Activated CD8-positive, alpha-beta memory T cell treated with anti-CD3 and anti-CD28 coated beads, Interleukin-2, amount 50 U/mL, for 24 hours (primary cell): Measurements from ENCODE around the gene KRT13.

Source experiments
- DNase-seq: peaks from one replicate; pipeline ENCODE4 v3.0.0-alpha.2; 2020; ENCODE audit errors: extremely low read depth

The KRT13 gene

DNA sequence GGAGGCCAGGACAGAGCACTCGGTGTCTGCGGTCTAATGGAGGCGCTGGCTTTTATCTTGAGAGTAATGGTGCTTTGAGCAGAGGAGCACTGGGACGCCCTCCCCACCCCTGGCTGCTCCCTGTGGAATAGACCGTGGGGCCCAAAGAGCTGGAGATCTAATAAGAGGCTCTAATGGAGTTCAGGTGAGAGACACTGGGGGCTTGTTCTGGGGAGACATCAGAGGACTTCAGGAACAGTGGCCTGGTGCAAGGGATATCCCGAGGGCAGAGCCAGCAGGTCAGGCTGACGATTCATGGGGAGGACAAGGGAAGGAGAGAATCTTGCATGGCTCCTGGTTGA, 32.2 kb upstream of the KRT13 start:
- no peak for DNase-seq

DNA sequence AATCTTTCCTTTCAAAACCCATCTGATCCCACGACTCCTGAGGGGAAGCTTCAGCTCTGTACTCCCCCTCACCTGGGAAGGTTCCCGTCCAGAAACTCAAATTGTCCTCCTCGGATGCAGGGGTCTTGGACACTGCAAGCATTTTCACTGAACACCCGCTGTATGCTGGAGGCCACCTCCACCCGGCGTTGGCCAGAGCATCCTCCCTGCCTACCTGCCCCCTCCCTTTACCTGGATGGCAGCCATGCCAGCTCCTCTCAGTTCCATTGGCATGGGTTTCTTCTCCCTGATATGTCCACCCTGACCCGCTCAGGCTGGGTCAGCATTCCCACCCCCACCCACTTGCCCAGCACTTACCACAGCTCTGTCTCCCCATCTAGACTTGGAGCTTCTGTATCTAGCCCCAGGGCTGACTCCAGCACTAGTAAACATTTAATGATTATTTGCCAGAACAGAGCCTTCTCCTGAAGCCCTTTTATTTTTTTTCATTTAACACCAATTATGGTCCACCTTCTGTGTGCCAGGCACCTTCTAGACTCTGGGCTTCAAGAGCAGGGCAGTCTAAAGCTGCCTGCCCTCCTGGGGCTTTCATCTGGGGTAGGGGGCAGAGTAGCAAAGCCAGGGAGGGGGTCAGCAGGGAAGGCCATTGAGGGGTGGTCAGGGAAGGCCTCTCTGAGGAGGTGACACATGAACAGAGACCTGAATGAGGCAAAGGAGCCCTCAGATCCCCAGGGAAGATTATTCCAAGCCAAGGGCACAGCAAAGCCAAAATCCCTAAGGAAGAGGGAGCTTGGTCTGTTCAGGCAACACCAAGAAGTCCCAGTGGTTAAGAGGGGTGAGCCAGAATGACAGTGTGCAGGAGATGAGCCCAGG, 31.6 kb upstream of the KRT13 start:
- DNase-seq = no peak

DNA sequence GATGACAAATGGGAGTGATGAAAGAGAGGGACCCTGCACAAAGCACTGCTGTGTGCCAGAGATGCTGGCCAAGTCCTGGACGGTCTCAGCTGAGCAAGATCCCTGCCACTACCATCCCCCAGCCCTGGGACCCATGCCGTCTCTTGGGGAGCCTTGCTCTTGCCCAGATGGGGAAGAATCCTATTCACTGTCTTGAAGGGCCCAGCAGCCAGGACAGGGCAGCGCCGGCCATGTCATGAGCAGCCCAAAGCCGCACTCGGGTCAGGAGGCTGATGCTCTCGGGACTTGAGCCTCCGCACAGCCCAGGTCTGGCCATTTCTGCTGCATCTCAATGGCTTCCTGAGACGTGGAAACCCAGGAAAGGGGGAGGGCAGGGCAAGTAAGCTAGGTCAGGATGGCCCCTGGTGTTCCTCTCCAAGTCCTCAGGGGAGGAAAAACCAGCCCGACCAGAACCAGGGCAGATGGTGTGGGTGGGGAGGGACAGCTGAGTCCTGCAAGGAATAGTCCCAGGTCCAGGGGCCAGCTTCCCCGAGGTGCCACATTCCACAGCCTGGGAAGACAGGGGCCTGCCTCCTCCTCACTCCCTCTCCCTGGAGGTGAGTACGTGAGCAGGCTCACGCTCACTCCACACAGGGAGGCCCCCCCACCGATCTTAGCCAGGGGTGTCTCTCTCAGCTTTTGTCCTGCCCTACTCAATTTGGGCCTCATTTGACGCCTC, 30.5 kb upstream of the KRT13 start:
- DNase-seq = no peak

DNA sequence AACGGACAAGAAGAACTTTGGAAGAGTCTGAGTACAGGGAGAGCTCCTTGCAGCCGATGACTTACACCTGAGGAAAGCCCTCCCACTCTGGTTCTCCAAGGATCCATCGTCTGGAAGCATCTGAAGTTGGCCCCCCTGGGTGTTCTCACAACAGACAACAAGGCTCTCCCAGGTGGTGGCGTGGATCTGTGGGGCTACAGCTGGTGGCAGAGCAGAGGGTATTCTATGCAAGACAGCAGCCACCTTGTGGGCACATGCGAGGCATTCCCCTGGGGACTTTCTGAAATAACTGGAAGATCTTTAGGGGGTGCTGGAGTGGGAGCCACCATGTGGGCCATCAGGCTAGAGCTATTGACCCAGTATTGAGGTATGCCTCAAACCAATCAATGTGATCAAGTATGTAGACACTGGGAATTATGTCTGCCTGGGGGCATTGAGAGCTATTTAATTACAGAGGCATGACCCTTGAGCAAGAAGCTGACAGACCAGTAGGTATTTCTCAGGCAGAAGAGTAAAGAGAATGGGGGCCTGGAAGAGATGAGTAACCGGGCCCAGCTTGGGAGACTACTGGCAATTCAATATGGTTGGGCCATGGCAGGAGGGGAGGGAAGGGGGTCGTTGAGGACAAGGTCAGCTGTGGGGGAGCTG, 29.6 kb upstream of the KRT13 start:
- DNase-seq = no peak

DNA sequence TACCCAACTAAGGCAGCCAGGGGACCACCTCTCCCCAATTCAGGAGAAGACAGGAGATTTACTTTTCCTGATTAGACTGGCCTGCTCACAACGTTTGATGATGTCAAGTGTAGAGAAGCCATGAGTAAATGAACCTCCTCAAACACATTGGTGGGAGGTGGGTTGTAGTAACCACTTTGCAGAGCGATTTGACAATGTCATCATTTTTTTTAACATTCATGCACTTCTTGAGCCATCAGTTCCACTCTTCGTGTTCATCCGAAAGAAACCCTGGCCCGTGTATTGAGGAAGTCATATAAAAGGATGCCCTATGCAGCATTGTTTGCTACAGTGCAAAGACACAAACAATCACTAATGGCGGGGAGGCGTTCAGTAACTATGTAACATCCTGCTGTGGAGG, 28.2 kb upstream of the KRT13 start:
- DNase-seq = no peak

DNA sequence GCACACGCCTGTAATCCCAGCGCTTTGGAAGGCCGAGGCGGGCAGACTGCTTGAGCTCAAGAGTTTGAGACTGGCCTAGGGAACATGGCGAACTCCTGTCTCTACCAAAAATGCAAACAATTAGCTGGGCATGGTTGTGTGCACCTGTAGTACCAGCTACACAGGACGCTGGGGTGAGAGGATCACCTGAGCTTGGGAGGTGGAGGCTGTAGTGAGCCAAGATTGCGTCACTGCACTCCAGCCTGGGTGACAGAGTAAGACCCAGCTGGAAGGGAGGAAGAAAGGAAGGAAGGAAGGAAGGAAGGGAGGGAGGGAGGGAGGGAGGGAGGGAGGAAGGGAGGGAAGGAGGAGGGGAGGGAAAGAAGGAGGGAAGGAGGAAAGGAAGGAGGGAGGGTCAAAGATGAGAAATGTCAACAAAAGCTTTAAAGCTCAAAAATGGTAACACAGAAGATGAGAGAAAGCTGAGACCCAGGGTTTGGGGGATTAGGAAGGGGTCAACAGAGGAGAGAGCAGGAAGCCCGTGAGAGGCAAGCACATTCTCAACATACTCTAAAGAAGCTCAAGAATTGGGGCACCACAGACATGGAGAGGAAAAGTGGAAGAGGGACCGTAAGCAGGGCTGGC, 27.6 kb upstream of the KRT13 start:
- no peak for DNase-seq

DNA sequence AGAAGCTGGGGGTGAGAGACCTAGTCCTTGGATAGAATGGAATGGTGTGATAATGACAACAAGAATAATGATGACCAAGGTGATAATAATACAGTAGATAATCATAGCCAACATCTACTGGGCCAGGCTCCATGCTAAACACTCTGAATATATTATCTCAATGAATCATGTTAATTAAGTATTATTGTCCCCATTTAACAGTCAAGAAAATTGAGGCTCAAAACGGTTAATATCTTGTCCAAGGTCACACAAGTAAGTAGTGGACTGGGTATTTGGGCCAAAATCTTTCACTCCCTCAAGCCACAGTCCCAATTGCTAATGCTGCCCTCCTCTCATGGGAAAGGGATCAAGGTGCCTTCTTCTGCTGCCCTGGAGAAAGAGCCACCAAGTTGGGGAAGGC, 26.6 kb upstream of the KRT13 start:
- no peak for DNase-seq

DNA sequence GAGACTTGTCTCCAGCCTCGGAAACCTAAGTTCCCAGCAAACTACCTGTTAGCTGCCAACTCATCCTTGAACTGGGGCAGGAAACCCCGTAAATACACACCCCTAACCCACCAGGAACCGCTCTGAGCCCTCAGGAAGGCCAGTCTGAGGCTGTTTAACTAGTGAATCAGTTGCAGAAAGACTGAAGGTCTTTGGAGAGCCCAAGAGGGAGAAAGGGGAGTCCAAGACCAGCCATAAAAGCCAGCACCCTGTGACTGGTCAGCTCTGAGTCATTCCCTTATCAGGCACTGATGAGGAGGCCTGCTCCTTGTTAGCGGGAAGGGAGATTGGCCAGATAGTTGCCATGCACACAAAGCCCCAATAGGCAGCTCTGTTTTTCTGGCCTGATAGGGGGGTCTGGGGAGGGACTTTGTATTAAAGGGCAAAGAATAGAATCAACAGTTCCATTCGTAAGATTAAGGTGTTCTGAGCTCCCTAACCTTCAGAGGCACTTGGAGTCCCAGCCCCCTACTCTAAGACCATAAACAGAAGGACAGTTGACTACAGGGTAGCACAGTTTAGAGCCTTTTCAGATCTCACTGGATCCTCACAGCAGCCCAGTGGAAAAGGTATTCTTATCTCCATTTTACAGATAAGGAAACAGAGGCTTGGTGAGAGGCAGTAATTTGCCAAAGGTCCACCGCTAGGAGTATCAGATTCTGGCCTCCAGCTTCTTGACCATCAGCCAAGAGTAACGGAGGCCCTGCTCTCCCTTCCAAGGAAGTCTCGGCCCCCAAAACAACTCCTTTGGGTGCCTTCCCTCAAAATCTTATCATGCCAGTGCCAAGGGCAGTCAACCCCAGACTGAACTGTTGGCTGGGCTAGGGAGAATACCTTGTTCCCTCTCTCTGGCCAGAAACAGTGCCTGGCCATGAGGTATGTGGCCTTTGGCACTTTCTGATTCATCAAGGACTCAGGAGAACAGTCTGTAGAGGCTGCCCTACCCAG, 24.9 kb upstream of the KRT13 start:
- no peak for DNase-seq

DNA sequence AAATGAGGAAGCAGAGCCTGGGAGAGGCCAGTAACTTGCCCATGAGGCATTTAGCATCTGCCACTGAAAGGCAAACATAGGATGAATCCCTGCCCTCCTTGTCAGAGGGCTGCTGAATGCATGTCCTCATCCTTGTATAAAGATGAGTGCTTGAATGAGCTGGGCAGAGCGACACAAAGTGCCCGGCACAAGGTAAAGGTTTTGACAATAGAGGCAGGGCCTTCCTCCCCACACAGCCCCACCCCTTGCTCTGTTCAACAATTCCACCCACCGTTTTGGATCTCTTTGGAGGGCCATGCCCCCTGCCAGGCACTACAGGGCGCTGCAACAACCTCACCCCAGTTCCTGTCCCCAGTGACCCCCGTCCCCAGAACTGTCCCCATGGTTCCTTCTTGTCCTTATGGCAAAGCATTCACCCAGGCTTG, 24.1 kb upstream of the KRT13 start:
- no peak for DNase-seq

DNA sequence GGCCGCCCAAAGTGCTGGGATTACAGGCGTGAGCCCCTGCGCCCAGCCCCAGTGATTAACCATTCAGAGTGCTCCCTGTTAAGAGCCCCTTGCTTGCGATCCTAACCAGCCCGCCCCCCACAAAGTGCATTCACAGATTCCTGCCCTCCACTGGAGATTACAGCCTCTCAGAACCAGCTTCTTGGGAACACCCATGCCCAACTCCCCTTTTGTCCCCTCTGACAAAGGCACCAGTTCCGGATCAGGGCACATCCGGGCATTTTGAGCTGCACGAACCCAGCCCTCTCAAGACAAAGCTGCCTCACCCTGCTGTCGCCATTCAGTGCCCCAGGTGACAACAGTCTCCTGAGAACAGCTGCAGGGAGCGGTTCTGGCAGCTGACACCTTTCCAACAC, 23.5 kb upstream of the KRT13 start:
- DNase-seq = no peak

DNA sequence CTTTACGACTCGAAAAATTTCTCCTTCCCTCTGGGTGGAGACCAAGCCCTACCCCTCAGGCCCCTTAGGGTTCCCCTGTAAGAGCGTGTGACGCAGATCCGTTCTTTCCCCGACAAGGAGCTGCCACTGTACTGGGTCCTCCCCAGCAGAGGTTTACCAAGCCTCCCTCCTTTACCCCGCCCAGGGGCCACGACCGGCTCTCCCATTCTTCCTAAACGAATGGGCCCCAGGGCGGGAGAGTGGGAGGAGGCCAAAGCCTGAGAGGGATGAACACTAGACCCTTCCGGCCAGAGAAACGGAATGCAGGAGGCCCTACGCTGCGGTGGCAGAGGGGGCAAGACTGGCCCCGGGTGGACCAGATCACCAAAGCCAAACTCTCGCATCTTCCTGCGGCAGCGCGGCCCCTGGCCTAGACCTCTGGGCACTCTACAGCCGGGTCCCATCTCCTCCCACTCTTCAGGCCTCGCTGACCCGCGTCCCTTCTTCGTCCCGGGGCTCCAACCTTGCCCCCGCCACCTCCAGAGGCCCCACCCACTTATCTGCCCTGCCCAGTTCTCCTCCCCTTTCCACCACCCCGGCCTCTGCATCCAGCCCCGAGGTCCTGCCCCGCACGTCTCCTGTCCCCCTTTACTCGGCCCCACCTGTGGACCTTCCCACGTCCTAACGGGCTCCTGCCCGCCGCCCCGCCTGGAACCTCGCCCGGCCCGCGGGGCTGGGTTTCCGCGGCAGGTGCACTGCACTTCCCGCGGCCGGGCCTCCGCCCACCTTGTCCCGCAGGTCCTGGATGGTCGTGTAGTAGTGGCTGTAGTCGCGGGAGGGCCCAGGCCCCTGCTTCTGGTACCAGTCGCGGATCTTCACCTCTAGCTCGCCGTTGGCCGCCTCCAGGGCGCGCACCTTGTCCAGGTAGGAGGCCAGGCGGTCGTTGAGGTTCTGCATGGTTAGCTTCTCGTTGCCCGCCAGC, 21.9 kb upstream of the KRT13 start:
- DNase-seq = no peak

DNA sequence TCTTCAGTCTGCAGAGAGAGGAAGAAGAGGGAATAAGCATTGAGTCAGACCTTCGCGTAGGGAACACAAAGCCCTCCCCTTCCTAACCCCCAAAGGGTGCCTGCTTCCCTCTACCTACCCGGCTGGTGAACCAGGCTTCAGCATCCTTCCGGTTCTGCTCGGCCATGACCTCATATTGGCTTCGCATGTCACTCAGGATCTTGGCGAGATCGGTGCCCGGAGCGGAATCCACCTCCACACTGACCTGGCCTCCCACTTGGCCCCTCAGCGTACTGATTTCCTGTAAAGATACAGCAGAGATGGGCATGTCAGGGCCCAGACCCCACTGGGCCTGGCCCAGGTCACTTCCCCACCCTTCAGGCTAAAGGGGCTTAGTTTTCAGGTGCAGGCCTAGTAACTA, 18.8 kb upstream of the KRT13 start:
- DNase-seq = no peak

DNA sequence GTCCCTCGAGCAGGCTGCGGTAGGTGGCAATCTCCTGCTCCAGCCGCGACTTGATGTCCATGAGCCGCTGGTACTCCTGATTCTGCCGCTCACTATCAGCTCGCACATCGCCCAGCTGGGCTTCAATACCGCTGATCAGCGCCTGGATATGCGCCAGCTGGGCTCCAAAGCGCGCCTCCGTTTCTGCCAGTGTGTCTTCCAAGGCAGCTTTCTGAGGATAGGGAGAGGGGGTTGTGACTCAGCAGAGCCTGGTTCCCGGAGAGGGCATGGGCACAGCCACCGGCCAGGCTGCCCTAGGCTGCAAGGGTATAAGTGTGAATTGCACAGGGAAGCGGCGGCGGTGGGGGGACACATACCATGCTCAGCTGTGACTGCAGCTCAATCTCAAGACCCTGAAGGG, 18.4 kb upstream of the KRT13 start:
- no peak for DNase-seq

DNA sequence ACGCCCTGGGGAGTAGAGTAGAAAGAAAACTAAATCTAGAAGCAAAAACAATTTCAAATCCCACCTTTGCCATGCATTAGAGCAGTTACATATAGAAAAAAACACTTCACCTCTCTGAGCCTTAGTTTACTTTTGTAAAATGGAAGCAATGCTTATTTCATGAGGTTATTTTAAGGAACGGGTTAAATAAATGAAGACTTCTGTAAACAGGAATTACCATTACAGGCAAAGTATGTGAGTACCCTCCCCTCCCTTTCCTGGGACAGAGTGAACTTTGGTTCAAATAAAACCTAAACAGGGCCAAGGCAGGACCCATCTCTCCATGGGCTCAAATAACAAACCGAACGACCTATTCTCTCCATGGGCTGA, 17.8 kb upstream of the KRT13 start:
- no peak for DNase-seq

DNA sequence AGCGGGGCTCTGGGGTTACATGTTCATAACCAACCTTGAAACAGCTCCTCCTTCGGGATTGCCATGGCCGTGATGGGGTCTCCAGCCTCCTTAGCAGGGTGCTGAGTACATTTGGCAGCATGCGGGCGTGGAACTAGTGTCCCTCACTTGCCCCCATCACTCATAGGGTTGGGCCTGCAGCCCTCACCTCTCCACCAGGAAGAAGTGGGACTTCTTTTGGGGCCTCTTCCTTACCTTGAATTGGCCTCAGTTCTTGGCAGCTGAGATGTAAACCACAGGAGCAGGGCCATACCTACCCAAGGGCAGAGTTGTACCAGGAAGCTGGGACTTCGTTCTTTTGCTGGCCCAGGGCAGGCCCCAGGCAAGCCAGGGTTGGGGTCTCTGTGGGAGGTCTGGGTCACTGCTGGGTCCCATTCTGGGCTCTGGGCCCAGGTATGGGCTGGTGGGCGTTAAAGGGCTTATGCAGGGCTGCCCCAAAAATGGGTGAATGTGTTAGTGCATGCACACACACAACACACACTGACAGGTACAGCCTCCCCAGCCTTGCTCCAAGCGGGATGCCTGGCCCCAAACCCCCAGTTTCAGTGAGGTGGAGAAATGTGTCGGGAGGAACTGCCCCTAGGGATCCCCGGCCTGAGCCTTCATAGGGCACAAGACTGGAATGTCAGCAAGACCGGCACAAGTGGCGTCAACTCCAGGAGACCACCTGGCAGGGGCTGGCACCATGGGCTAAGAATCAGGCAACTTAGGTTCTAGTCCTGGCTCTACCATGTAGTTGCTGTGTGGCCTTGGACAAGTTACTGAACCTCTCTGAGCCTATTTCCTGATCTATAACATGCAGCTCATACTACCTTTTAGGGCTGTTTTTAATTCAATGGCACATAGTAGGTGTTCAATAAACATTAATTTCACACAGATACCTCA, 17.2 kb upstream of the KRT13 start:
- no peak for DNase-seq

DNA sequence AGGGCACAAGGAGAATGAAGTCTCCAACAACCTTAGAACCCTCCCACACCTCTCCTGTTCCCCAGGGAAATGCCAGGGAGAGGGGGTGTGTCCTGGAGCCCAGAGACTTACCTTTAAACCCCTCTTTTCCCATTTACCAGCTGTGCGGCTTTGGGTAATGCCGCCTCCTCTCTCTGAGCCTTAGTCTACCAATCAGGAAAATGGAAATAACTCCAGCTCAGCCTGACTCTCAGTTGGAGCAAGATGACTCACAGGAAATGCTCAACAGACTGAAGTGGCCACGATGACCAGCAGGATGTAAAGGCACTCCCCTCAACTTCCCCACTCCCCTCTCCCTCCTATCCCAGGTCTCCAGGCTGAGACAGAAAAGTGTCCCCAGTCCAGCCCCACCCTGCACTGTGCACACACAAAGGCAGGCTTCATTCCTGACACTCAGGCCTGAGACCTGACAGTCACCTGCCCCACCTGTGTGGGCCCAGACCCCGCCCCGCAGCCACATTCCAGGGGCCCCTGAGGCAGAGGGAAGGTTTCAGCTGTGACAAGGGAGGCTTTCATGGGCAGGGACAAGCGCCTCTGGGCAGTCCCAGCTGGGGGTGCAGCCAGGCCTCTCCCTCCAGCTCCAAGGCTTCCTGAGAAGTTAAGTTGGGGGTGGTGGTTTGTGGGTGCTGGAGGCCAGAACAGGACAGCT, 16.3 kb upstream of the KRT13 start:
- DNase-seq = no peak

DNA sequence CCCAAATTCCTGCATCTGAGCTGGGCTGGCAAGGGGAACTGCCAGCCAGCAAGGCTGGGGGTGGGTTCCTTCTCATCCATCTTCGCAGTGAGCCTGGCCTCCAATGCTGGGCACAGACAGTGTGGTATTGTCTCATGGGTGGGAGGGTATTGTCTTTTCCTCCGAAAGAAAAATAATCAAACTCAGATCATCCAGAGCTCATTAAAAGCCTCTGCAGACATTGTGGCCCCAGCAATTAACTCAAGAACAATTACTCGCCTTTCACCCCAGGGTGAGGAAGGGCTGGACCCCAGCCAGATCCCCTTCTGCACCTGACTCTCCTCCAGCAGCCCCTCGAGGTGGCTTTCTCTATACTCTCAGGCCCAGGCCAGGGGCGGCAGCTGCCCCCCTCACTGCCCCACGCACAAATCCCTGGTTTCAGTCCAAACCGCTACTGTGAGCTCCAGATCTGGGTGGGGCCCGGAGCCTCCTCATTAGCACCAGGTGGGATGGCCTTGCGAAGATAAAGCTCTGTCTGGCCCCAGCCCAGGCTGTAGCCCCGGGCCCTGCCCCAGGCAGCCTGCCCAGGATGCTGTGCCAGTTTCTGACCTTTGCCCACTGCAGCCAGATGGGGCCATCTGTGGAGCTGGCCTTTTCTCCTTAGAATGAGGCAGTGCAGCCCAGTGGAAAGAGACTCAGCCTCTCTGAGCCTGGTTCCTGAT, 15.6 kb upstream of the KRT13 start:
- DNase-seq = no peak
